HUES64 (cell line): ENCODE data around the gene TAF11L5. TPM values are rescaled to one million over a fixed set of nuclear protein-coding genes. Genes with fewer than 3 reads are reported as not detected.
"Not testable (repeated sequence)": the region's sequence is repeated elsewhere in the genome, so short reads cannot be mapped to it uniquely, and the experiment has no call there.

ENCODE experiments used
- H3K27ac ChIP-seq: 2 replicates; pipeline ENCODE4 v1.7.0; 2013; ENCODE audit warnings: low read depth, low read length, inconsistent platforms
- H3K27me3 ChIP-seq: 2 replicates; pipeline ENCODE4 v1.6.1; 2013; ENCODE audit warnings: mild to moderate bottlenecking, low read length; ENCODE audit not compliant: insufficient read depth
- H3K36me3 ChIP-seq: 2 replicates; pipeline ENCODE4 v1.6.1; 2013; ENCODE audit warnings: mild to moderate bottlenecking, low read length; ENCODE audit not compliant: insufficient read depth
- H3K4me1 ChIP-seq: 2 replicates; pipeline ENCODE4 v1.6.1; 2013; ENCODE audit warnings: mild to moderate bottlenecking, low read length, moderate library complexity; ENCODE audit not compliant: insufficient read depth
- H3K4me3 ChIP-seq: 2 replicates; pipeline ENCODE4 v1.5.1; 2013; ENCODE audit warnings: mild to moderate bottlenecking, low read length, moderate library complexity
- H3K9ac ChIP-seq: 2 replicates; pipeline ENCODE4 v1.6.1; 2013; ENCODE audit warnings: mild to moderate bottlenecking, low read depth, low read length
- H3K9me3 ChIP-seq: 2 replicates; pipeline ENCODE4 v1.6.1; 2013; ENCODE audit warnings: low read depth, low read length; ENCODE audit not compliant: insufficient read depth
- WGBS: fragments of 150-250, 120-280 bp; methylation state at CpG from one replicate; pipeline ENCODE4 v1.1.7; 2013; ENCODE audit warnings: missing lambda C conversion rate; 5-methylcytosine and 5-hydroxymethylcytosine counted together
- polyA plus RNA-seq, 2 experiments: library from polyadenylated mRNA; stranded (reverse); fragments of 50-300 nt; gene quantifications; one replicate each; pipeline ENCODE4 v1.2.3, GENCODE V29; 2013

Gene TAF11L5
- polyA plus RNA-seq (2013, experiment 1 of 2): not detected
- polyA plus RNA-seq (2013, experiment 2 of 2): not detected

DNA sequence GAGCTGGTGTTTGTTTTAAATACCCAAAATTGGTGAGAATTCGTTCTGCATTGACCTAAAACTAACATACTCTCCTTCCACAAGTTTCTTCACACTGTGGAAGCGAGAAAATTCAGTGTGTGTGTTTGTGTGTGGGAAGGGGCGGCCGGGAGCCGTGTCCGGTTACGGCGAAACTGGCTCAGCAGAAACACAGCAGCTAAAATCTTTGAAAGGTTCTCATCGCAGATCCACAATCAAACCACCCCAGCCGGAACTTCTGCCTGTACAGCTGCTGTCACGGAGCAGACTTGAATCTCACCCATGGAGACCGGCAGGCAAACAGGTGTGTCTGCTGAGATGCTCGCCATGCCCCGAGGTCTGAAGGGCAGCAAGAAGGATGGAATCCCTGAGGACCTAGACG is at the start of gene TAF11L5:
Gene TAF11L5 (plus strand): TSS at position 301 of the 400 bp plus-strand sequence.
- no CpG with 5 or more reads among the region's 15 CpGs for WGBS

DNA sequence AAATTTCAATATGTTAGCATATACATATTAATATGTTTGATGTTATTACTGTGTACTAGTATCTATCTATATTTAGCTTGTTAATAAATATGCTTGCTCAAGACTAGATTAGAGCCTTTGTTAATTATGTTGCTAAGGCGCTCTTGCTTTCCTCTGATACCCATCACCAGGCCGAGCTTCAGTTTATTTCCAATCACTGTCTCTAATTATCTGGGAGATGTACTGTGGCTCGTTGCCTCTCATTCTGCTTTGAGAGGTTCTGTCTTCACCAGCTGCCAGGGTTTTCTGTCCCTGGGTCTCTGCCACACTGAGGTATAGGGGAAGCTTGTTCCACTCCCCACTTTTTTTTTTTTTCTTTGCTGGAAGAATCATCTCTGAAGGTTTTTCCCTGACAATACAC is 48.0 kb upstream of the TAF11L5 start:
- Histone ChIP-seq H3K9ac (no peak overlapping the region), H3K36me3 (no peaks in the 10 kb centered on the region), H3K4me3 (no peak overlapping the region), H3K4me1 (peaks cover 8% of the 10 kb centered on the region; the same call in 1 of the 2 replicates), H3K27me3 (no peaks in the 10 kb centered on the region), H3K9me3 (no peaks in the 10 kb centered on the region), H3K27ac (no peak overlapping the region)
- 92% methylated on average over 3 of the region's 3 CpGs for WGBS

More for the DNA sequence above, at the start of gene TAF11L5:
- H3K27me3 ChIP-seq, H3K27ac ChIP-seq, H3K9ac ChIP-seq, H3K36me3 ChIP-seq, H3K4me3 ChIP-seq, H3K4me1 ChIP-seq, H3K9me3 ChIP-seq: not testable (repeated sequence)

DNA sequence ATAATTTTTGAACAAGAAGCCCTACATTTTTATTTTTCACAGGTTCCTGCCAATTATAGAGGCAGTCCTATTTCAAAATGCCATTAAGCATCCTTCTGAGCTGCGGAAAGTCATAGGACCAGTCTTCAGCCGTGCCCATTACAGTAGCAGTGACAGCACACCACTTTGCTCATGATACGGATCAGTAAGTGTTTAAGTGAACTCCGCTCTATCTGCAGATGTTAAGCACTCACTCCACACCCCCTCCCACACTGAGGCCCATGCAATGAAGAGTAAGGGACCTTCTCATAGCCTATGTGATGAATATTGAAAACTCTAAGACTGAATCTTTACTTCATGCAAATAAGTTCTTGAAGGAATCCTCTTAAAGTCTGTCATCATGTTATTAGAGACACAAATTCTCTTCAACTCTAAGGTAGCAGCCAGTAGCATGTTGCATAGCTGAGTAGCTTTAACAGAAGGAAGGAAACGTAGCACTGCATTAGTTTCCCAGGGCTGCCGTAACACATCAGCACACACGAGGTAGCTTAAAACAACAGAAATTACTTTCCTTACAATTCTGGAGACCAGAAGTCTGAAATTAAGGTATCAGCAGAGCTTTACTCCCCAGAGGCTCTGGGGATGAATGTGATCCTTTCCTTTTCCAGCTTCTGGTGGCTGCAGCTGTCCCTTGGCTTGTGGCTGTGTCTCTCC is 47.3 kb upstream of the TAF11L5 start:
- H3K9me3 ChIP-seq: no peaks in the 10 kb centered on the region
- no peaks in the 10 kb centered on the region for H3K27me3 ChIP-seq
- H3K36me3 ChIP-seq: no peaks in the 10 kb centered on the region
- H3K4me1 ChIP-seq: peaks cover 8% of the 10 kb centered on the region; the same call in 1 of the 2 replicates
- WGBS: 91% methylated on average over 7 of the region's 7 CpGs
- H3K27ac ChIP-seq: no peak overlapping the region
- H3K9ac ChIP-seq: no peak overlapping the region
- no peak overlapping the region for H3K4me3 ChIP-seq

- Histone ChIP-seq H3K4me1 (peaks cover 8% of the 10 kb centered on the region; the same call in 1 of the 2 replicates), H3K4me3 (no peak overlapping the region), H3K27me3 (no peaks in the 10 kb centered on the region), H3K27ac (no peak overlapping the region), H3K9ac (no peak overlapping the region; the same call in 1 of the 2 replicates), H3K9me3 (no peaks in the 10 kb centered on the region), H3K36me3 (no peaks in the 10 kb centered on the region)
- WGBS: 61% methylated on average over 3 of the region's 4 CpGs
Observed at GRCh38 chr5:17481378-17481777, 43.7 kb upstream of the TAF11L5 start.

GRCh38 chr5:17482790-17483189 is 42.2 kb upstream of the TAF11L5 start:
- H3K27ac ChIP-seq: no peak overlapping the region
- WGBS: 94% methylated on average over 2 of the region's 2 CpGs
- H3K4me3 ChIP-seq: no peak overlapping the region
- no peaks in the 10 kb centered on the region for H3K27me3 ChIP-seq
- H3K9me3 ChIP-seq: no peaks in the 10 kb centered on the region
- peaks cover 8% of the 10 kb centered on the region; the same call in 1 of the 2 replicates for H3K4me1 ChIP-seq
- no peak overlapping the region for H3K9ac ChIP-seq
- H3K36me3 ChIP-seq: no peaks in the 10 kb centered on the region

DNA sequence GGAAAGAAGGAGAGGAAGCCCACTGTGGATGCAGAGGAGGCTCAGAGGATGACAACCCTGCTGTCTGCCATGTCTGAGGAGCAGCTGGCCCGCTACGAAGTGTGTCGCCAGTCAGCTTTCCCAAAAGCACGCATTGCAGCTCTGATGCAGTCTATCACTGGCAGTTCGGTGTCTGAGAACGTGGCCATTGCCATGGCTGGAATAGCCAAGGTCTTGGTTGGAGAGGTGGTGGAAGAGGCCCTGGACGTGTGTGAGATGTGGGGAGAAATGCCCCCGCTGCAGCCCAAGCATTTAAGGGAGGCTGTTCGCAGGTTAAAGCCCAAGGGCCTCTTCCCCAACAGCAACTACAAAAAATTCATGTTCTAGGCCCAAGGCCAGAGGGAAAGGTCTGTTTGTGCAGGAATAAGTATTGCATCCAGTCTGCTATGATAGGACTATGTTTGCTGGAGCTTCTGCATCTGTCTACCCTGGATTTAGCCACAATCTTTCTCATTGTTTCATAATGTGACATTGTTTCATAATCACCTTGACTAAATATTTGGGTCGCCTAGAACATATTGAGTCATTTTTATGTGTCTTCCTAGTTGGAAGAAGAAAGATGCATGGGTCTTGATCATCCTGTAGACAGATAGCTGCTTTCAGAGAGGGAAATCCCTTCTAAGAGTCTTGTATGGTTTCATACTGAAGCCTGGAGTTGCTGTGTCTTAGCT is 38.4 kb upstream of the TAF11L5 start:
- H3K4me1 ChIP-seq, H3K36me3 ChIP-seq, H3K4me3 ChIP-seq, H3K9me3 ChIP-seq, H3K27ac ChIP-seq, H3K9ac ChIP-seq, H3K27me3 ChIP-seq: not testable (repeated sequence)
- WGBS: 95% methylated on average over 7 of the region's 10 CpGs

- 94% methylated on average over 1 of the region's 1 CpG for WGBS
- Histone ChIP-seq H3K27ac (no peak overlapping the region), H3K4me1 (no peaks in the 10 kb centered on the region), H3K27me3 (no peaks in the 10 kb centered on the region), H3K9me3 (no peaks in the 10 kb centered on the region), H3K36me3 (no peaks in the 10 kb centered on the region), H3K9ac (no peak overlapping the region), H3K4me3 (no peak overlapping the region)
Observed at GRCh38 chr5:17487174-17487512, 37.9 kb upstream of the TAF11L5 start.

DNA sequence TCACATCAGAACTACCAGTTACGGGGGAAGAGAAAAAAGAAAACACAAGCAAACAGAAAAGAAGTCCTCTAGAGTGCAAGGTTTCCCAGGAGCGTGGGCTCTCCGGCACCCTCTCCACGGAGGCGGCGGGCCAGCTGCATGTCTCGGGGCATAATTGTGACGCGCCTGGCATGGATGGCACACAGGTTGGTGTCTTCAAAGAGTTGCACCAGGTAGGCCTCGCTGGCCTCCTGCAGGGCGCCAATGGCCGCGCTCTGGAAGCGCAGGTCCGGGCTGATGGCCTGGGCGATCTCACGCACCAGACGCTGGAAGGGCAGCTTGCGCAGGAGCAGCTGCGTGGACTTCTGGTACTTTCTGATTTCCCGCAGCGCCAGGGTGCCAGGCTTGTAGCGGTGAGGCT is 33.8 kb upstream of the TAF11L5 start:
- not testable (repeated sequence) for H3K4me3 ChIP-seq, H3K9me3 ChIP-seq, H3K4me1 ChIP-seq, H3K27ac ChIP-seq, H3K36me3 ChIP-seq, H3K9ac ChIP-seq, H3K27me3 ChIP-seq
- WGBS: 97% methylated on average over 23 of the region's 23 CpGs

GRCh38 chr5:17492770-17493169 is 32.3 kb upstream of the TAF11L5 start:
- Histone ChIP-seq H3K9ac (no peak overlapping the region), H3K4me1 (no peaks in the 10 kb centered on the region), H3K27ac (no peak overlapping the region), H3K4me3 (no peak overlapping the region), H3K36me3 (no peaks in the 10 kb centered on the region), H3K9me3 (no peaks in the 10 kb centered on the region), H3K27me3 (no peaks in the 10 kb centered on the region)
- 97% methylated on average over 3 of the region's 3 CpGs for WGBS

- Histone ChIP-seq H3K9ac (no peak overlapping the region), H3K36me3 (no peaks in the 10 kb centered on the region), H3K4me3 (no peak overlapping the region), H3K27me3 (no peaks in the 10 kb centered on the region), H3K4me1 (no peaks in the 10 kb centered on the region), H3K27ac (no peak overlapping the region), H3K9me3 (no peaks in the 10 kb centered on the region)
- WGBS: 89% methylated on average over 4 of the region's 4 CpGs
Observed at GRCh38 chr5:17497446-17497845, 27.6 kb upstream of the TAF11L5 start.

- not testable (repeated sequence) for H3K9me3 ChIP-seq, H3K27me3 ChIP-seq, H3K36me3 ChIP-seq, H3K9ac ChIP-seq, H3K27ac ChIP-seq, H3K4me1 ChIP-seq, H3K4me3 ChIP-seq
- WGBS: 93% methylated on average over 8 of the region's 8 CpGs
Observed at GRCh38 chr5:17497931-17498330, 27.1 kb upstream of the TAF11L5 start, which contains the start of gene TAF11L2. Gene TAF11L2, plus strand, starts transcription at chr5:17498231.
